Right lobe of liver (tissue), 4 donors: ENCODE results near the gene ATP1A2.

Experiments
- POLR2A ChIP-seq: fragments of 450-650 bp; IDR thresholded peaks from one replicate; pipeline ENCODE4 v1.6.1; 2017; ENCODE audit warnings: antibody characterized with exemption, mild to moderate bottlenecking
- TF ChIP-seq, protein P1 (sequence below), 4 donors: fragments of 200-600 bp in 3 of 4; fragments of 450-650 bp in 1 of 4; IDR thresholded peaks; one replicate each; pipeline versions ENCODE4 v1.5.1 to v1.8.0; 2016 to 2022; ENCODE audit warnings: antibody characterized with exemption in 4 of 4, mild to moderate bottlenecking in 2 of 4
- donor health status: DM: no; HTN: no; CAD: no.
- donor health status: DM: no; HTN: no; CAD: no.
- donor health status: DM: no; HTN: yes; CAD: no.

GRCh38 chr1:160066829-160067745 lies 48.5 kb upstream of the ATP1A2 start:
- TF ChIP-seq, protein P1, sequence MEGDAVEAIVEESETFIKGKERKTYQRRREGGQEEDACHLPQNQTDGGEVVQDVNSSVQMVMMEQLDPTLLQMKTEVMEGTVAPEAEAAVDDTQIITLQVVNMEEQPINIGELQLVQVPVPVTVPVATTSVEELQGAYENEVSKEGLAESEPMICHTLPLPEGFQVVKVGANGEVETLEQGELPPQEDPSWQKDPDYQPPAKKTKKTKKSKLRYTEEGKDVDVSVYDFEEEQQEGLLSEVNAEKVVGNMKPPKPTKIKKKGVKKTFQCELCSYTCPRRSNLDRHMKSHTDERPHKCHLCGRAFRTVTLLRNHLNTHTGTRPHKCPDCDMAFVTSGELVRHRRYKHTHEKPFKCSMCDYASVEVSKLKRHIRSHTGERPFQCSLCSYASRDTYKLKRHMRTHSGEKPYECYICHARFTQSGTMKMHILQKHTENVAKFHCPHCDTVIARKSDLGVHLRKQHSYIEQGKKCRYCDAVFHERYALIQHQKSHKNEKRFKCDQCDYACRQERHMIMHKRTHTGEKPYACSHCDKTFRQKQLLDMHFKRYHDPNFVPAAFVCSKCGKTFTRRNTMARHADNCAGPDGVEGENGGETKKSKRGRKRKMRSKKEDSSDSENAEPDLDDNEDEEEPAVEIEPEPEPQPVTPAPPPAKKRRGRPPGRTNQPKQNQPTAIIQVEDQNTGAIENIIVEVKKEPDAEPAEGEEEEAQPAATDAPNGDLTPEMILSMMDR (IDR thresholded peaks at IDR 0.05), result no peak
- TF ChIP-seq POLR2A, result no peak
